Renal pelvis (tissue), 4 donors: ENCODE measurements around the gene CTNNA2. TPM values are rescaled to one million over a fixed set of nuclear protein-coding genes. Genes with fewer than 3 reads are reported as not detected.
"Not testable (repeated sequence)": the region's sequence is repeated elsewhere in the genome, so short reads cannot be mapped to it uniquely, and the experiment has no call there.

Experiments
- DNase-seq: peaks from one replicate; pipeline ENCODE4 v3.0.0-alpha.2; 2013
- polyA plus RNA-seq, 3 donors: library from polyadenylated mRNA; unstranded; fragments of 120-200 nt; gene quantifications; one replicate each; pipeline ENCODE4 v1.2.1, GENCODE V29; 2013; ENCODE audit not compliant: insufficient read length in 3 of 3

CTNNA2 gene
- polyA plus RNA-seq, 3 donors: 4.0 to 5.2 (median 4.2) TPM

- DNase-seq: no peak
Observed at GRCh38 chr2:80078290-80079036, 565.6 kb downstream of the CTNNA2 start.

- DNase-seq: no peak
Observed at GRCh38 chr2:80080957-80081356, 568.1 kb downstream of the CTNNA2 start.

- no peak for DNase-seq
Observed at GRCh38 chr2:80086831-80087230, 574.0 kb downstream of the CTNNA2 start.

GRCh38 chr2:80091237-80091636 lies 578.4 kb downstream of the CTNNA2 start:
- no peak for DNase-seq

- DNase-seq: no peak
Observed at GRCh38 chr2:80092474-80092873, 579.6 kb downstream of the CTNNA2 start.

GRCh38 chr2:80098503-80098902 lies 585.7 kb downstream of the CTNNA2 start:
- not testable (repeated sequence) for DNase-seq

- DNase-seq: no peak
Observed at GRCh38 chr2:80102026-80102425, 589.2 kb downstream of the CTNNA2 start.

GRCh38 chr2:80105015-80105640 lies 592.3 kb downstream of the CTNNA2 start:
- DNase-seq: no peak

GRCh38 chr2:80111185-80111584 lies 598.3 kb downstream of the CTNNA2 start:
- DNase-seq: no peak

GRCh38 chr2:80112790-80113189 lies 599.9 kb downstream of the CTNNA2 start:
- no peak for DNase-seq

GRCh38 chr2:80113399-80113798 lies 600.5 kb downstream of the CTNNA2 start:
- no peak for DNase-seq

- no peak for DNase-seq
Observed at GRCh38 chr2:80114812-80115211, 602.0 kb downstream of the CTNNA2 start.

- no peak for DNase-seq
Observed at GRCh38 chr2:80117401-80117800, 604.5 kb downstream of the CTNNA2 start.

GRCh38 chr2:80120866-80121265 lies 608.0 kb downstream of the CTNNA2 start:
- DNase-seq: no peak

- DNase-seq: no peak
Observed at GRCh38 chr2:80122675-80123074, 609.8 kb downstream of the CTNNA2 start.

- no peak for DNase-seq
Observed at GRCh38 chr2:80126596-80127189, 613.8 kb downstream of the CTNNA2 start.

- DNase-seq: no peak
Observed at GRCh38 chr2:80128080-80128479, 615.2 kb downstream of the CTNNA2 start.

GRCh38 chr2:80132281-80132680 lies 619.4 kb downstream of the CTNNA2 start:
- DNase-seq: no peak

- no peak for DNase-seq
Observed at GRCh38 chr2:80135001-80135400, 622.1 kb downstream of the CTNNA2 start.

- DNase-seq: no peak
Observed at GRCh38 chr2:80136338-80136737, 623.5 kb downstream of the CTNNA2 start.

GRCh38 chr2:80139001-80139400 lies 626.1 kb downstream of the CTNNA2 start:
- no peak for DNase-seq

- no peak for DNase-seq
Observed at GRCh38 chr2:80141007-80141726, 628.3 kb downstream of the CTNNA2 start.

GRCh38 chr2:80145499-80145898 lies 632.6 kb downstream of the CTNNA2 start:
- no peak for DNase-seq
